Uterus (tissue), 2 donors: ENCODE data around the gene BOD1L1.

Experiments used
- POLR2A ChIP-seq, 2 donors: fragments of 450-650 bp; IDR thresholded peaks; one replicate each; pipeline ENCODE4 v1.6.1; 2016; ENCODE audit warnings: antibody characterized with exemption in 2 of 2, mild to moderate bottlenecking in 1 of 2, moderate library complexity in 1 of 2
- TF ChIP-seq, protein P1 (sequence below), 4 experiments: fragments of 200-600 bp in 2 of 4; fragments of 450-650 bp in 2 of 4; sonication (generic) in 2 of 4; IDR thresholded peaks; one replicate each; pipeline ENCODE4 v1.5.1; 2016 to 2019; ENCODE audit warnings: antibody characterized with exemption in 4 of 4, mild to moderate bottlenecking in 2 of 4, moderate library complexity in 1 of 4

- TF ChIP-seq, protein P1, sequence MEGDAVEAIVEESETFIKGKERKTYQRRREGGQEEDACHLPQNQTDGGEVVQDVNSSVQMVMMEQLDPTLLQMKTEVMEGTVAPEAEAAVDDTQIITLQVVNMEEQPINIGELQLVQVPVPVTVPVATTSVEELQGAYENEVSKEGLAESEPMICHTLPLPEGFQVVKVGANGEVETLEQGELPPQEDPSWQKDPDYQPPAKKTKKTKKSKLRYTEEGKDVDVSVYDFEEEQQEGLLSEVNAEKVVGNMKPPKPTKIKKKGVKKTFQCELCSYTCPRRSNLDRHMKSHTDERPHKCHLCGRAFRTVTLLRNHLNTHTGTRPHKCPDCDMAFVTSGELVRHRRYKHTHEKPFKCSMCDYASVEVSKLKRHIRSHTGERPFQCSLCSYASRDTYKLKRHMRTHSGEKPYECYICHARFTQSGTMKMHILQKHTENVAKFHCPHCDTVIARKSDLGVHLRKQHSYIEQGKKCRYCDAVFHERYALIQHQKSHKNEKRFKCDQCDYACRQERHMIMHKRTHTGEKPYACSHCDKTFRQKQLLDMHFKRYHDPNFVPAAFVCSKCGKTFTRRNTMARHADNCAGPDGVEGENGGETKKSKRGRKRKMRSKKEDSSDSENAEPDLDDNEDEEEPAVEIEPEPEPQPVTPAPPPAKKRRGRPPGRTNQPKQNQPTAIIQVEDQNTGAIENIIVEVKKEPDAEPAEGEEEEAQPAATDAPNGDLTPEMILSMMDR (IDR thresholded peaks at IDR 0.05) = no peak
- TF ChIP-seq POLR2A (IDR thresholded peaks at IDR 0.05) = no peak
Observed at GRCh38 chr4:13597604-13598003, 29.9 kb downstream of the BOD1L1 start.
